Pulmonary artery endothelial cell (primary cell): ENCODE measurements around the gene HOXA11. TPM values are rescaled to one million over a fixed set of nuclear protein-coding genes. Genes with fewer than 3 reads are reported as not detected.

Source experiments
- DNase-seq: peaks from one replicate; pipeline ENCODE4 v3.0.0-alpha.2; 2011; ENCODE audit warnings: low read depth, low spot score
- total RNA-seq: library from RNA; depleted of rRNA; stranded (reverse); fragments of >200 nt; gene quantifications from 2 replicates; pipeline ENCODE4 v1.2.3, GENCODE V29; 2014

The HOXA11 gene
- total RNA-seq, 1 donor from 2014 or later, result not detected

- DNase-seq, result no peak
Measured at GRCh38 chr7:27159266-27160144, 25.5 kb downstream of the HOXA11 start.

GRCh38 chr7:27158436-27159265 is 26.4 kb downstream of the HOXA11 start:
- no peak for DNase-seq

DNA sequence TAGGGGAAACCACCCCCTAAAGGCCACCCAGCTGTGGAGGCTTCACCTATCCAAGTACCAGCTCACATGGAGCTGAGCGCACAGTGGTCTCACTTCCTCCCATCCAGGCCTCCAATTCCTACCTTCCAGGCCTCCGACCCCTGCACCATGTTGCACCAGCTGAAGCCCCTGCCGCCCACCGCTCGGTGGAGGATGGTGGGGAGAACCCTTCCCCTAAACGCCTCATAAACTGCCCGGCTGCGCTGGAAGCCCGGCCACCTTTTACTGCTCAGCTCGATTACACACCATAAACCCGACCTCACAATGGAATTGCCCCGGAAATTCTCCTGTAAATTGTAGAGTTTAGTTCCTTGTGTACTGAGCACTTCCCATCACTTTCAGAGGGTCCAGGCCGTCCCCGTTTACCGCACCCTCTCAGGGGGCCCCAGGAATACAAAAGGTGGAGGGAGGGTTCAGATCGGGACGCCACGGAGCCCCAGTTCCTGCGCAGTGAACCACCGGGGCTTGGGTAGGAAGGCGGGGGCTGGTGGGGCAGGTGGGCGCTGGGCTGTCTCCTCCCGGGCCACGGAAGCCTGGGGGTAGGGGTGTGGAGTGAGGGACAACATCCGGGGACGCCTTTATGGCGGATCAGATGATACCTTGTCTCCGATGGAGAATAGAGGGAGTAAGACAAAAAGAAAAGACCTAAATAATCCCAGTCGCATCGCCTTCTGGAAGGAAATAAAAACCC is 27.2 kb downstream of the HOXA11 start:
- DNase-seq, result no peak

DNA sequence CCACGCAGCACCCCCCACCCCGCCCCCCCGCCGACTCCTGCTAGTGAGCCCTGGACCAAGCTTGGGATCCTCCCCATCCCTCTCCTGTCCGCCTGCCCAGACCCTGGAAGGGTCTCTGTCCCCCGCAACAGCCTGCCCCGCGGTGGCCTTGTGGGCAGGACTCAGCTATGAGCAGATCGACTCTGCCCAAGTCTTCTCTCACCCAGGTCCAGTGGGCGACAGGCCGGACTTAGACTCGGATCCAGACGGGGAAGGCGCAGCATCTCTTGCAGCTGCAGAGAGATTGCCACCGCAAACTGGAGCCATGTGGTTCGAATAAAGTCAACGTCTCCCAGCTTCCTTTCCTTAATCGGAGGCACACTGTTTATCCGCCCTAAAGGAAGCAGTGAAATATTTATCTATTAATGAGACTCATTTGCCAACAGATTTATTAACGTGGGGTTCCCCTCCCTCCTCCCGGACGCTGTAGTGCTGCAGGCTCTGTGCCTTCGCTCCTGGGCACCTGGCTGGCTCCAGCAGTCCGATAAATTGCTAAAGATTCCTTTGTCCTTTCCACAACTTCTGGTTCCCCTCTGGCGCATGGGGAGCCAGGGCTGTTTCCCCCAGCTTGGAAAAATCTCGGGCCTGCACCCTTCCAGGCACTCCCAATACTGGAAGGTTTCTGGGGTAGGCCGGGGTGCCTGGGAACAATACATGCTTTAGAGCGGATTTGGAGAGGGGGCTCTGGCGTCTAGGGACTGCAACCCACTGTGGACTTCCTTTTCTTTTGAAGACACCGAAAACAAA is 27.9 kb downstream of the HOXA11 start:
- no peak for DNase-seq

- no peak for DNase-seq
Measured at GRCh38 chr7:27156508-27156898, 28.5 kb downstream of the HOXA11 start, which contains the start of gene HOXA7. Gene HOXA7 (minus strand): TSS chr7:27156675. CDS start chr7:27156545, 130 bp downstream.

GRCh38 chr7:27155816-27156507 is 29.1 kb downstream of the HOXA11 start:
- no peak for DNase-seq

GRCh38 chr7:27154901-27155815 is 29.9 kb downstream of the HOXA11 start:
- DNase-seq, result no peak

- no peak for DNase-seq
Measured at GRCh38 chr7:27154369-27154768, 30.7 kb downstream of the HOXA11 start.

DNA sequence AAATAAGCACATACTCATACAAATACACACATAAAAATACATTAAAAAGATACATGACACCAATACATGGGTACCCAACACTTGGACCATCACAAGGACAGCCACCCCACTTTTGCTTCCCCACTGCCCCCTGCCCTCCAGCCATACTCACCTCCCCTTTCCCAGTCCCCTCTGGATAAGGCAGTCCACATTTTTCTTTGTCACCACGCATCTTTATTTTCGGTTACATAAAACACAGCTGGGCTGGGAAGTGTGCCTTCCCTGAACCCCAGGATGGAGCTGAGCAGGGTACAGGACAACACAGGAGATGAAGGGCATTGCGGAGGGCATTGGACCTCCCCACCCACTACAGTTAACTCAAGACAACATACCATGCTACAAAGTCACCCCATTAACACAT is 31.5 kb downstream of the HOXA11 start:
- no peak for DNase-seq

- no peak for DNase-seq
Measured at GRCh38 chr7:27152816-27153442, 32.1 kb downstream of the HOXA11 start.

GRCh38 chr7:27151931-27152815 is 32.9 kb downstream of the HOXA11 start, which contains the start of gene HOXA3:
Gene HOXA3 (minus strand): TSS chr7:27152583. CDS start chr7:27110640, 41,943 bp downstream.
- DNase-seq, result no peak

- no peak for DNase-seq
Measured at GRCh38 chr7:27151341-27151930, 33.6 kb downstream of the HOXA11 start.

DNA sequence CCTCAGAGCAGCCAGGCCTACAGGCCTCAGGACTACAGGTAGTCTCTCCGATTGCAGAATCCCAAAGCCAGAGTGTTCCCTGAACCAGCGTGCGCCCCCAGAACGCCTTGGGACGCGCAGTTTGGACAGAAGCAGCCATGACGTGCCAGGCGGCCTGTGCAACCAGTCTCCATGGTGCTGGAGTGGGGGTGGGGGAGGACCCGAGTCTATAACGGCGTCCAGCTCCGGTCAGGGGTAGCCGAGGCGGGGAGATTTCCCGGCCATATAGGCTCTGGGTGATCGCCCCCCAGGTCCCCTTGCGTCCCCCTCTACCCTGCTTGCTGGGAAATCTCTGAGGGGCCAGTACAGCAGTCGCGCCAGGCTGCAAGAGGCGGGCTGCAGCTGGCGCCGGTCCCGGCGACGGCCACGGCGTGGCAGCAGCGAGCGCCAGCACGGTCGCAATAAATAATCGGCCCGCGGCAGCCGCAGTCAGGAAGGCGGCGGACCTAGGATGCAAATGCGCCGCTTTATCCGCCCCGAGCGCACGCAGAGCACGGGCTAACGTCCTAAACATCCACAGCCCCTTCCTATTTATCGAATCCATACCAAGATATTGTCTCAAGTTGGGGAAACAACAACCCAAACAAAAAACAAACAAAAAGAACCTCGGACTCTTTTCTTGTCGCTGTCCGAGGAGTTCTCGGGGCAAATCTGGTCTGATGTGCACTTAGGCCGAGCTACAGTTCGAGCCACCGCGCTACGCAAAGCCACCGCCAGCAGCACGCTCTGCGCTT is 34.3 kb downstream of the HOXA11 start:
- no peak for DNase-seq

- DNase-seq, result no peak
Measured at GRCh38 chr7:27149842-27150567, 35.0 kb downstream of the HOXA11 start.

- DNase-seq, result no peak
Measured at GRCh38 chr7:27148756-27149641, 36.0 kb downstream of the HOXA11 start.
